GM12875 (cell line): ENCODE results near the gene CYTH3.

Experiments
- H3K4me3 ChIP-seq: one replicate; pipeline ENCODE4 v1.5.1; 2011; ENCODE audit warnings: low read depth, low read length, control low read depth
- CTCF ChIP-seq: IDR thresholded peaks from 2 replicates; pipeline ENCODE4 v1.5.1; 2011; ENCODE audit warnings: low read depth, mild to moderate bottlenecking, control low read depth, inconsistent platforms, low read length, moderate library complexity, borderline replicate concordance; ENCODE audit not compliant: insufficient read depth

Gene CYTH3

GRCh38 chr7:6279341-6279740, 6.9 kb upstream of the CYTH3 start:
- H3K4me3 ChIP-seq = no peak overlapping the region
- TF ChIP-seq CTCF = no peak

- TF ChIP-seq CTCF = no peak
These were observed 6.4 kb upstream of the CYTH3 start for GRCh38 chr7:6278749-6279310.

GRCh38 chr7:6277476-6277875, 5.1 kb upstream of the CYTH3 start:
- TF ChIP-seq CTCF = no peak
- H3K4me3 ChIP-seq = no peak overlapping the region

More at GRCh38 chr7:6278749-6279310, 6.4 kb upstream of the CYTH3 start:
- no peak overlapping the region for H3K4me3 ChIP-seq

- no peak for TF ChIP-seq CTCF
- no peak overlapping the region for H3K4me3 ChIP-seq
These were observed 4.5 kb upstream of the CYTH3 start for GRCh38 chr7:6276911-6277408.

- TF ChIP-seq CTCF = no peak
These were observed 2.3 kb upstream of the CYTH3 start for GRCh38 chr7:6274743-6275142.

GRCh38 chr7:6273917-6274630, 1.6 kb upstream of the CYTH3 start:
- TF ChIP-seq CTCF = no peak
- no peak overlapping the region for H3K4me3 ChIP-seq

More at GRCh38 chr7:6274743-6275142, 2.3 kb upstream of the CYTH3 start:
- no peak overlapping the region for H3K4me3 ChIP-seq

- H3K4me3 ChIP-seq = no peak overlapping the region
- TF ChIP-seq CTCF = no peak
These were observed 985 bp upstream of the CYTH3 start for GRCh38 chr7:6273380-6273837.
